ENCODE results near the gene PDE2A.

Gene PDE2A

DNA sequence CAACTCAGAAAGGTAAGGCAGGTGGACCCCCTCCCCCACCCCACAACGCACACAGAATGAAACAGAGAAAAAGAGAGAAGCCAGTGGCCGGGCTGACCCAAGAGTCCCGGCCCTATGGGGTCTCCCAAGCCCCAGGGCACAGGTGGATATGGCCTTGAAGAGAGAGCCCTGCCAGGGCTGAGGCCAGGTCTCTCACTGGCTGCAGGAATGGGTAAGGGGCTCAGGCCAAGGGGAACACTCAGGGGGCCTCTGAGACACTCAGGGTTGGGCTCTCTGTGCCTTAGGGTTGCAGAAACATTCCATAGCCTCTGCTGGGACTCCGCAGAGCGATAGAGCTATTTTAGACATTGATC, 98.0 kb downstream of the PDE2A start:
- no peak for ATAC-seq
- TF ChIP-seq, protein P1, sequence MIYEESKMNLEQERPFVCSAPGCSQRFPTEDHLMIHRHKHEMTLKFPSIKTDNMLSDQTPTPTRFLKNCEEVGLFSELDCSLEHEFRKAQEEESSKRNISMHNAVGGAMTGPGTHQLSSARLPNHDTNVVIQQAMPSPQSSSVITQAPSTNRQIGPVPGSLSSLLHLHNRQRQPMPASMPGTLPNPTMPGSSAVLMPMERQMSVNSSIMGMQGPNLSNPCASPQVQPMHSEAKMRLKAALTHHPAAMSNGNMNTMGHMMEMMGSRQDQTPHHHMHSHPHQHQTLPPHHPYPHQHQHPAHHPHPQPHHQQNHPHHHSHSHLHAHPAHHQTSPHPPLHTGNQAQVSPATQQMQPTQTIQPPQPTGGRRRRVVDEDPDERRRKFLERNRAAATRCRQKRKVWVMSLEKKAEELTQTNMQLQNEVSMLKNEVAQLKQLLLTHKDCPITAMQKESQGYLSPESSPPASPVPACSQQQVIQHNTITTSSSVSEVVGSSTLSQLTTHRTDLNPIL (CRISPR knock-in tag; IDR thresholded peaks at IDR 0.05; ENCODE audit: low read depth), result no peak
- TF ChIP-seq TOX (CRISPR knock-in tag; IDR thresholded peaks at IDR 0.05; ENCODE audit: borderline replicate concordance) (no peak), BACH2 (CRISPR knock-in tag; IDR thresholded peaks at IDR 0.05; ENCODE audit: borderline replicate concordance) (no peak), TSHZ2 (CRISPR knock-in tag; IDR thresholded peaks at IDR 0.05) (no peak), TCF4 (CRISPR knock-in tag; IDR thresholded peaks at IDR 0.05; ENCODE audit: borderline replicate concordance) (no peak), ARNTL (CRISPR knock-in tag; IDR thresholded peaks at IDR 0.05; ENCODE audit: borderline replicate concordance, low read depth) (no peak), CSRNP3 (CRISPR knock-in tag; IDR thresholded peaks at IDR 0.05) (no peak), SNAI2 (CRISPR knock-in tag; IDR thresholded peaks at IDR 0.05) (no peak), ZNF8 (CRISPR knock-in tag; IDR thresholded peaks at IDR 0.05) (no peak), ZNF565 (CRISPR knock-in tag; conservative IDR thresholded peaks at IDR 0.05; ENCODE audit: low read depth) (no peak), ZFP3 (CRISPR knock-in tag; IDR thresholded peaks at IDR 0.05) (no peak), RARB (CRISPR knock-in tag; IDR thresholded peaks at IDR 0.05) (no peak), OSR1 (CRISPR knock-in tag; IDR thresholded peaks at IDR 0.05) (no peak), ZC3H10 (CRISPR knock-in tag; IDR thresholded peaks at IDR 0.05) (no peak), ISL1 (CRISPR knock-in tag; IDR thresholded peaks at IDR 0.05) (no peak)
- TF ChIP-seq, protein P2, sequence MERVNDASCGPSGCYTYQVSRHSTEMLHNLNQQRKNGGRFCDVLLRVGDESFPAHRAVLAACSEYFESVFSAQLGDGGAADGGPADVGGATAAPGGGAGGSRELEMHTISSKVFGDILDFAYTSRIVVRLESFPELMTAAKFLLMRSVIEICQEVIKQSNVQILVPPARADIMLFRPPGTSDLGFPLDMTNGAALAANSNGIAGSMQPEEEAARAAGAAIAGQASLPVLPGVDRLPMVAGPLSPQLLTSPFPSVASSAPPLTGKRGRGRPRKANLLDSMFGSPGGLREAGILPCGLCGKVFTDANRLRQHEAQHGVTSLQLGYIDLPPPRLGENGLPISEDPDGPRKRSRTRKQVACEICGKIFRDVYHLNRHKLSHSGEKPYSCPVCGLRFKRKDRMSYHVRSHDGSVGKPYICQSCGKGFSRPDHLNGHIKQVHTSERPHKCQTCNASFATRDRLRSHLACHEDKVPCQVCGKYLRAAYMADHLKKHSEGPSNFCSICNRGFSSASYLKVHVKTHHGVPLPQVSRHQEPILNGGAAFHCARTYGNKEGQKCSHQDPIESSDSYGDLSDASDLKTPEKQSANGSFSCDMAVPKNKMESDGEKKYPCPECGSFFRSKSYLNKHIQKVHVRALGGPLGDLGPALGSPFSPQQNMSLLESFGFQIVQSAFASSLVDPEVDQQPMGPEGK (CRISPR knock-in tag; IDR thresholded peaks at IDR 0.05; ENCODE audit: borderline replicate concordance), result no peak

DNA sequence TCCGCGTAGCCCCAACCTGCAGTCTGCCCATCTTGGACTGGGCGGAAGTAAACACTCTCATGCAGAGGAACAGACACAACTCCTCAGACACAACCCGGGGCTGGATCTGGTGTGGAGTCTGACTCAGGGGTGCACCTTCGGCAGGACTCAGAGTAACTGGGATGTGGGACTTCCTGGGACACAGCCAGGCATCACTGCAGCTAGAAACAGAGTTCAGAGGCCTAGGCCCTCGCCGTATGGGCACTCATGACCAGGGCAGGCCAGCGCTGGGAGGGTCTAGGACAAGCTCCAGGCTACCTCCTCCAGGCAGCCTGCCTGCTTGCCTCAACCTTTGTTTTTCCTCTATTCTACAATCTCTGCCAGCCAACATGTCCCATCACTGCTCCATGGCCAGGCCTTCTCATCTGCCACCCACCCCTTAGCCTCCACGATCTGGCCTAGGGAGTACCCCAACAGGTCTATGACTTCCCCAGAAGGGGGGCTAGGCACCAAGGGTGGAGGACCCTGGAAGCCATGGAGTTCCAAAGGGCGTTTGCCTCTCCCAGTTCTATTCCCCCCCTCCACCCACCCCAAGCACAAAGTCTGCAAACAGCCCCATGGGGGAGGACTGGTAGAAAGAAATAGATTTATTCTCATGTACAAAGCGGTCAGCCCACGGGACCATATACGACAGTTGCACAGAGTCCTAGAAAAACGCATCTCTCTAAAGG, 98.5 kb downstream of the PDE2A start:
- TF ChIP-seq TSHZ2 (CRISPR knock-in tag; IDR thresholded peaks at IDR 0.05), result no peak
- no peak for TF ChIP-seq ZNF8 (CRISPR knock-in tag; IDR thresholded peaks at IDR 0.05)
- TF ChIP-seq ZFP3 (CRISPR knock-in tag; IDR thresholded peaks at IDR 0.05), result no peak
- no peak for TF ChIP-seq CSRNP3 (CRISPR knock-in tag; IDR thresholded peaks at IDR 0.05)
- TF ChIP-seq ZNF565 (CRISPR knock-in tag; conservative IDR thresholded peaks at IDR 0.05; ENCODE audit: low read depth), result no peak
- TF ChIP-seq RARB (CRISPR knock-in tag; IDR thresholded peaks at IDR 0.05), result no peak
- TF ChIP-seq ZC3H10 (CRISPR knock-in tag; IDR thresholded peaks at IDR 0.05), result no peak
- TF ChIP-seq, protein P2 (CRISPR knock-in tag; IDR thresholded peaks at IDR 0.05; ENCODE audit: borderline replicate concordance), result no peak
- TF ChIP-seq ZNF70 (CRISPR knock-in tag; IDR thresholded peaks at IDR 0.05), result no peak
- TF ChIP-seq ZFP30 (CRISPR knock-in tag; IDR thresholded peaks at IDR 0.05), result no peak
- no peak for TF ChIP-seq ESRRG (CRISPR knock-in tag; IDR thresholded peaks at IDR 0.05)
- TF ChIP-seq BACH2 (CRISPR knock-in tag; IDR thresholded peaks at IDR 0.05; ENCODE audit: borderline replicate concordance), result no peak
- TF ChIP-seq TCF4 (CRISPR knock-in tag; IDR thresholded peaks at IDR 0.05; ENCODE audit: borderline replicate concordance), result no peak
- no peak for TF ChIP-seq SNAI2 (CRISPR knock-in tag; IDR thresholded peaks at IDR 0.05)
- no peak for TF ChIP-seq PPARA (CRISPR knock-in tag; IDR thresholded peaks at IDR 0.05; ENCODE audit: borderline replicate concordance)
- TF ChIP-seq, protein P3, sequence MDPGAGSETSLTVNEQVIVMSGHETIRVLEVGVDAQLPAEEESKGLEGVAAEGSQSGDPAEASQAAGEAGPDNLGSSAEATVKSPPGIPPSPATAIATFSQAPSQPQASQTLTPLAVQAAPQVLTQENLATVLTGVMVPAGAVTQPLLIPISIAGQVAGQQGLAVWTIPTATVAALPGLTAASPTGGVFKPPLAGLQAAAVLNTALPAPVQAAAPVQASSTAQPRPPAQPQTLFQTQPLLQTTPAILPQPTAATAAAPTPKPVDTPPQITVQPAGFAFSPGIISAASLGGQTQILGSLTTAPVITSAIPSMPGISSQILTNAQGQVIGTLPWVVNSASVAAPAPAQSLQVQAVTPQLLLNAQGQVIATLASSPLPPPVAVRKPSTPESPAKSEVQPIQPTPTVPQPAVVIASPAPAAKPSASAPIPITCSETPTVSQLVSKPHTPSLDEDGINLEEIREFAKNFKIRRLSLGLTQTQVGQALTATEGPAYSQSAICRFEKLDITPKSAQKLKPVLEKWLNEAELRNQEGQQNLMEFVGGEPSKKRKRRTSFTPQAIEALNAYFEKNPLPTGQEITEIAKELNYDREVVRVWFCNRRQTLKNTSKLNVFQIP (CRISPR knock-in tag; IDR thresholded peaks at IDR 0.05; ENCODE audit: borderline replicate concordance, low read depth), result no peak
- TF ChIP-seq ARNTL (CRISPR knock-in tag; IDR thresholded peaks at IDR 0.05; ENCODE audit: borderline replicate concordance, low read depth), result no peak
- TF ChIP-seq OSR1 (CRISPR knock-in tag; IDR thresholded peaks at IDR 0.05), result no peak
- ATAC-seq, result no peak

Data from SK-N-SH treated with all-trans-retinoic acid at 6 μM for 48 hours (cell line).